Measurements from ENCODE around the gene SCN5A. TPM values are rescaled to one million over a fixed set of nuclear protein-coding genes. Genes with fewer than 3 reads are reported as not detected.

SCN5A gene
- total RNA-seq, 4 donors from 2014 or later, result 0.50 to 1.7 (median 0.81) TPM; not detected in 1

DNA sequence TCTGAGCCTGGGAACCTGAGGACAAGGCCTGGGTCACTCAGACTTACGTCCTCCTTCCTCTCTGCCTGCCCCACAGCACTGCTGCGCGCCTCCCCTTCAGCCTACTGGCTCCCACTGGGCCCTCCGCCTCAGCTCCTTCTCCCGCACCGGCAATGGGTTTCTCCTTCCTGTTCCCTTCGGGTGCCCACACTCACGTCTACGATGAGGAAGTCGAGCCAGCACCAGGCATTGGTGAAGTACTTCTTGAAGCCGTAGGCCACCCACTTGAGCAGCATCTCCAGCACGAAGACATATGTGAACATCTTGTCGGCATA is 83.3 kb downstream of the SCN5A start:
- H3K4me3 ChIP-seq, result no peak overlapping the region
- no peaks in the 10 kb centered on the region for H3K4me1 ChIP-seq
- TF ChIP-seq POLR2AphosphoS5 (IDR thresholded peaks at IDR 0.05) (no peak), POLR2A (IDR thresholded peaks at IDR 0.05) (no peak), EP300 (IDR thresholded peaks at IDR 0.05) (no peak)
- TF ChIP-seq, protein P1, sequence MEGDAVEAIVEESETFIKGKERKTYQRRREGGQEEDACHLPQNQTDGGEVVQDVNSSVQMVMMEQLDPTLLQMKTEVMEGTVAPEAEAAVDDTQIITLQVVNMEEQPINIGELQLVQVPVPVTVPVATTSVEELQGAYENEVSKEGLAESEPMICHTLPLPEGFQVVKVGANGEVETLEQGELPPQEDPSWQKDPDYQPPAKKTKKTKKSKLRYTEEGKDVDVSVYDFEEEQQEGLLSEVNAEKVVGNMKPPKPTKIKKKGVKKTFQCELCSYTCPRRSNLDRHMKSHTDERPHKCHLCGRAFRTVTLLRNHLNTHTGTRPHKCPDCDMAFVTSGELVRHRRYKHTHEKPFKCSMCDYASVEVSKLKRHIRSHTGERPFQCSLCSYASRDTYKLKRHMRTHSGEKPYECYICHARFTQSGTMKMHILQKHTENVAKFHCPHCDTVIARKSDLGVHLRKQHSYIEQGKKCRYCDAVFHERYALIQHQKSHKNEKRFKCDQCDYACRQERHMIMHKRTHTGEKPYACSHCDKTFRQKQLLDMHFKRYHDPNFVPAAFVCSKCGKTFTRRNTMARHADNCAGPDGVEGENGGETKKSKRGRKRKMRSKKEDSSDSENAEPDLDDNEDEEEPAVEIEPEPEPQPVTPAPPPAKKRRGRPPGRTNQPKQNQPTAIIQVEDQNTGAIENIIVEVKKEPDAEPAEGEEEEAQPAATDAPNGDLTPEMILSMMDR (IDR thresholded peaks at IDR 0.05), result no peak
- H3K9me3 ChIP-seq, result no peaks in the 10 kb centered on the region
- H3K36me3 ChIP-seq, result no peaks in the 10 kb centered on the region
- no peaks in the 10 kb centered on the region for H3K27me3 ChIP-seq
- ATAC-seq, result no peak
- WGBS, 2 donors (ENCODE audit: low coverage in 1 of 2), result 88 to 100% methylated on average over 1 to 5 of the region's 13 CpGs
- H3K27ac ChIP-seq, result no peak overlapping the region

DNA sequence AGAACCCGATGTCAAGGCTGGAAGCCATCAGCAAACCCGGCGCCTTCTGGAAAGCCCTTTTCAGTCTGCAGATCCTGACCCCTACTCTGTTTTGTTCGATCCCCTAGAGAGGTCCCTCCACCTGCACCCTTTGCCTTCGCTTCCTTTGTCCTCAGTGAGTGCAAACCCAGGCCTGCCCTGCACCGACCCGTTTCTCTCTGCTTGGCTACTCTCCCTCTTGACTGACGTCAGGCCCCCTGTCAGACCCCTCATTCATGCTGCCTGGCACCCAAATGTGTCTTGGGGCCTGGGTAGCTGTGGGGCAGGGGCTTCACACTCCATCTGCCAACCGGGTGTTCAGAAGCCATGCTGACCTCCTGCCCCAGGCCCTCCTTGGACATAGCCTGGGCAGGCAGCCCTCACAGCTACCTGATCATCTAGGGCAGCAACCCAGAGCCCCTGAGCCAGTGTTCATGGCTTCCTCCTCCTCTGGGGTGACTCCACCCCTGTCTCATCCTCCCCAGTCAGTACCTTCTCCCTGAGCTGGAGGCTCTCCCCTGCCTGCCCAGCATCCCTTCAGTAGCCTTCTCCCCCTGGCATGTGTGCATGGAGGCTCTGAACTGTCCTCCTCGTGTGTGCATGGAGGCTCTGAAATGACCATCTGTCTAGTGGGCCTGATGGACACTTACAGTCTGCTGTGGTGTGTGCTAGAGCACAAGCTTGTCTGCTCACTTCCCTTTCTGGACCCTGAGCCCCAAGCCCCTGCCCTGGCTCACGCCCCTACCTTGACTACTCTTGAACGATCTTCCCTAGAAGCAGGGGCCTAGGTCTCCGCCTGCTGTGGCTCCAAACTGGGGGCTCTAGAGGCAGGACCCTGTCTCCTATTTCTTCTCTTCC is 83.9 kb downstream of the SCN5A start:
- Histone ChIP-seq H3K36me3 (no peaks in the 10 kb centered on the region), H3K4me1 (no peaks in the 10 kb centered on the region), H3K9me3 (no peaks in the 10 kb centered on the region), H3K27me3 (no peaks in the 10 kb centered on the region), H3K4me3 (no peak overlapping the region), H3K27ac (no peak overlapping the region)
- ATAC-seq, result no peak
- TF ChIP-seq EP300 (IDR thresholded peaks at IDR 0.05) (no peak), POLR2AphosphoS5 (IDR thresholded peaks at IDR 0.05) (no peak), POLR2A (IDR thresholded peaks at IDR 0.05) (no peak)
- TF ChIP-seq, protein P1 (IDR thresholded peaks at IDR 0.05), result no peak
- WGBS, 2 donors (ENCODE audit: low coverage in 1 of 2), result 84 to 95% methylated on average over 4 to 5 of the region's 13 CpGs

DNA sequence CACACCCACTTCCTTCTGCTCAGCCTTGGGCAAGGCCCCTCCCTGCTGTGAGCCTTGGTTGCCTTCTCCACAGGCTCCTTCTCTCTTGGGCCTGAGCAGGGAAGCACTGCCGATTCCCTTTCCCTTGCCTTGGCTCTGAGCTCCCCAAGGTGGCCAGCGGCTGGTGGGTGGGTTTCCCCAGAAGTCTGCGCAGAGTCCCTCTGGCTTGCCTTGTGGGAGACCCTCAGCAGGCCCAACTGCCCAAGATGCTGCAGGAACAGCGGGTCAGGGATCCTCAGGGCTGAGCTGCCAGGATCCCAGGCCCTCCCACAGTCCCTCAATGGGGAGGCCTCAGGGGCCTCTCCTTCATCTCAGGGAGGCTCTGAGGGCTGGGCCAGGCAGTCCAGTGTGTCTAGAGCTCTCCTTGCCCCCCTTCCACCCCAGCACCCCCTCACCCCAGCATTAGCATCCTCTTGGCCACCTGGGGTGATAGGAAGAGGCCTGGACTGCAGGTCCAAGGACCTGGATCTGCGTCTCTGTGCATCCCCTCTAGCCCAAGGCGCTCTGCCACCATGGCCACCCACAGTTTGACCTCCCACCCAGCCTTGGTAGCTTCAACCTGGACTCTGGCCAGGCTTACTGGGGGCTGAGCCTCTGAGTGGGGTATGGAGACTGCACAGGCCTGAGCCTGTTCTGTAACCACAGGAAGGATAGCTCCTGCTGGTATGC is 84.7 kb downstream of the SCN5A start:
- no peaks in the 10 kb centered on the region for H3K27me3 ChIP-seq
- H3K4me1 ChIP-seq, result no peaks in the 10 kb centered on the region
- TF ChIP-seq POLR2A (IDR thresholded peaks at IDR 0.05), result no peak
- no peak overlapping the region for H3K27ac ChIP-seq
- no peak overlapping the region for H3K4me3 ChIP-seq
- H3K9me3 ChIP-seq, result no peaks in the 10 kb centered on the region
- 100% methylated on average over 3 of the region's 6 CpGs; no CpG with 5 or more reads in 1 of the 2 donors for WGBS, 2 donors (ENCODE audit: low coverage in 1 of 2)
- ATAC-seq, result no peak
- H3K36me3 ChIP-seq, result no peaks in the 10 kb centered on the region

GRCh38 chr3:38563886-38564270 is 85.6 kb downstream of the SCN5A start:
- no peak for ATAC-seq
- Histone ChIP-seq H3K9me3 (no peaks in the 10 kb centered on the region), H3K4me1 (no peaks in the 10 kb centered on the region), H3K27me3 (no peaks in the 10 kb centered on the region), H3K4me3 (no peak overlapping the region), H3K36me3 (no peaks in the 10 kb centered on the region), H3K27ac (no peak overlapping the region)
- no peak for TF ChIP-seq POLR2AphosphoS5 (IDR thresholded peaks at IDR 0.05)
- TF ChIP-seq, protein P1 (IDR thresholded peaks at IDR 0.05), result no peak
- no peak for TF ChIP-seq POLR2A (IDR thresholded peaks at IDR 0.05)
- TF ChIP-seq EP300 (IDR thresholded peaks at IDR 0.05), result no peak
- WGBS, 2 donors (ENCODE audit: low coverage in 1 of 2), result 86 to 87% methylated on average over 6 to 10 of the region's 10 CpGs

DNA sequence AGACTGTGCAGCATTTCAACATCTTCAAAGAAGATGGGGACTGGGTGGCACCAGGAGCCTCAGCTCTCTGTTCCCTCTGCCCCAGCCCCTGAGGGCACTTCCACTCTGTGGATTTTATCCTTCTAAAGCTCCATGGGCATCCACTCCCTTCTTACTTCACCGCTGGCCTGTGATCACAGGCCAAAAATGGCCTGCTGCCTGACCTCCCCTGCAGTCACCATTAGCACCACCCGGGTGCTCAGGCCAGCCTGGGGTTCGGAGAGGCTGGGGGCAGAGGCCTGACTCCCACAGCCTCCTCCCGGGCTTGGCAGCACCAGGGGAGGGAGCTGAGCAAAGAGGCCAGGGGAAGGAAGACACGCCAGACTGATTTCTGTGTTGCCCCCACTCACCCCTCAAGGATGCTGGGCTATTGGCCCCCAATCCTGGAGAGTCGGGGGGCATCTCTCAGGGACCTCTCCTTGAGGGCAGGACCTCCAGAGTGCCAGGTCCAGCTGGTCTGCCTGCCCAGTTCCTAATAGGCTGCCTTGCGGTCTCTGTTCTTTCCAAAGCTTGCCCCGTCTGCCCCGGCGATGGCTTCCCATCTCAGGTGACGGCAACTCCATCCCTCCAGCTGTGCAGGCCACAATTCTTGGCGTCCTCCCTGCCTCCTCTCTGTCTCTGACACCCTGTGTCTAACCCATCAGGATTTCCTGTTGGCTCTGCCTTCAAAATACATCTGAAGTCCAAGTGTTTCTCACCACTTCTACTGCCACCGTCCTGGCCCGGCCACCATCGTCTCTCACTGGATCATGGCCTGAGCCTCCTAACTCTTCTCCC is 86.2 kb downstream of the SCN5A start:
- WGBS, 2 donors (ENCODE audit: low coverage in 1 of 2), result 85 to 90% methylated on average over 7 to 11 of the region's 15 CpGs
- Histone ChIP-seq H3K27me3 (no peaks in the 10 kb centered on the region), H3K27ac (no peak overlapping the region), H3K4me3 (no peak overlapping the region), H3K4me1 (no peaks in the 10 kb centered on the region), H3K36me3 (no peaks in the 10 kb centered on the region), H3K9me3 (no peaks in the 10 kb centered on the region)
- TF ChIP-seq POLR2A (IDR thresholded peaks at IDR 0.05) (no peak), EP300 (IDR thresholded peaks at IDR 0.05) (no peak), POLR2AphosphoS5 (IDR thresholded peaks at IDR 0.05) (no peak)
- TF ChIP-seq, protein P1 (IDR thresholded peaks at IDR 0.05), result no peak
- no peak for ATAC-seq
